Common myeloid progenitor, CD34-positive (primary cell): Measurements from ENCODE around the gene TBX4.
"Not testable (repeated sequence)": the region's sequence is repeated elsewhere in the genome, so short reads cannot be mapped to it uniquely, and the experiment has no call there.

ENCODE experiments used
- CTCF ChIA-PET: fragments of 350-600 bp; sonication (Branson Sonifier 250); formaldehyde crosslinking; loops from one replicate; lab custom pipeline; 2021; ENCODE audit warnings: antibody characterized with exemption; lab: Charles Lee
- POLR2A ChIA-PET: fragments of 350-600 bp; sonication (Branson Sonifier 250); formaldehyde crosslinking; loops from one replicate; lab custom pipeline; 2021; ENCODE audit warnings: antibody characterized with exemption; lab: Charles Lee
- DNase-seq, 3 donors: peaks; one replicate each; pipeline versions ENCODE4 v3.0.0 to v3.0.0-alpha.2; 2013
- H3K27ac ChIP-seq, 2 experiments: 1 replicate in 1 of 2; 2 replicates in 1 of 2; pipeline ENCODE4 v1.7.0; 2013; ENCODE audit warnings: inconsistent platforms in 2 of 2, low read length in 2 of 2, mild to moderate bottlenecking in 2 of 2, low read depth in 1 of 2, moderate library complexity in 1 of 2; ENCODE audit not compliant: severe bottlenecking in 2 of 2, insufficient read depth in 1 of 2, poor library complexity in 1 of 2
- H3K27me3 ChIP-seq, 5 experiments: replicated peaks in 2 of 5; 1 replicate in 3 of 5; 2 replicates in 2 of 5; pipeline versions ENCODE4 v1.6.1 to v1.7.0; 2013; ENCODE audit warnings: low read length in 4 of 5, mild to moderate bottlenecking in 2 of 5, moderate library complexity in 2 of 5, inconsistent platforms in 1 of 5; ENCODE audit not compliant: insufficient read depth in 5 of 5, control insufficient read depth in 4 of 5
- H3K36me3 ChIP-seq, 4 experiments: 1 replicate in 2 of 4; 2 replicates in 2 of 4; pipeline versions ENCODE4 v1.6.1 to v1.7.0; 2013; ENCODE audit warnings: low read length in 3 of 4, control low read depth in 1 of 4, mild to moderate bottlenecking in 1 of 4; ENCODE audit not compliant: control insufficient read depth in 4 of 4, insufficient read depth in 4 of 4
- H3K4me1 ChIP-seq, 4 experiments: 1 replicate in 3 of 4; 2 replicates in 1 of 4; pipeline versions ENCODE4 v1.6.1 to v1.7.1; 2013; ENCODE audit warnings: low read length in 3 of 4, mild to moderate bottlenecking in 3 of 4, control low read depth in 1 of 4, inconsistent platforms in 1 of 4, moderate library complexity in 1 of 4; ENCODE audit not compliant: control insufficient read depth in 4 of 4, insufficient read depth in 4 of 4; ENCODE audit errors: control extremely low read depth in 1 of 4
- H3K4me3 ChIP-seq, 7 experiments: 1 replicate in 4 of 7; 2 replicates in 3 of 7; pipeline versions ENCODE4 v1.5.1 to v1.7.0; 2013; ENCODE audit warnings: mild to moderate bottlenecking in 7 of 7, low read length in 6 of 7, moderate library complexity in 6 of 7, inconsistent platforms in 2 of 7, low read depth in 2 of 7, control low read depth in 1 of 7; ENCODE audit not compliant: insufficient read depth in 4 of 7, control insufficient read depth in 1 of 7; ENCODE audit errors: extremely low read depth in 1 of 7
- H3K9me3 ChIP-seq, 5 experiments: 1 replicate in 4 of 5; 2 replicates in 1 of 5; pipeline versions ENCODE4 v1.6.1 to v1.7.1; 2013; ENCODE audit warnings: low read length in 4 of 5, mild to moderate bottlenecking in 2 of 5, inconsistent platforms in 1 of 5, low read depth in 1 of 5, moderate library complexity in 1 of 5; ENCODE audit not compliant: control insufficient read depth in 4 of 5, insufficient read depth in 2 of 5; ENCODE audit errors: control extremely low read depth in 1 of 5
- WGBS: methylation state at CpG from one replicate; pipeline ENCODE4 v1.1.5; 2013; ENCODE audit not compliant: insufficient coverage; 5-methylcytosine and 5-hydroxymethylcytosine counted together

Gene TBX4

DNA sequence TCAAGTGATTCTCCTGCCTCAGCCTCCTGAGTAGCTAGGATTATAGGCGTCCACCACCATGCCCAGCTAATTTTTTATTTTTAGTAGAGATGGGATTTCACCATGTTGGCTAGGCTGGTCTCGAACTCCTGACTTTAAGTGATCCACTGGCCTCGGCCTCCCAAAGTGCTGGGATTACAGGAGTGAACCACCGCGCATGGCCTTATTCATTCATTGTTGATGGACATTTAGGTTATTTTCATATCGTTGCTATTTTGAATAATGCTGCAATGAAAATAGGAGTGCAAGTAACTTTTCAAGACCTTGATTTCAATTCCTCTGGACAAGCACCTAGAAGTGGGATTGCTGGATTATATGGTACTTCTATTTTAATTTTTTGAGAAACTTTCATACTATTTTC is 22.4 kb upstream of the TBX4 start:
- H3K36me3 ChIP-seq, H3K9me3 ChIP-seq, CTCF ChIA-PET, H3K4me1 ChIP-seq, H3K4me3 ChIP-seq, H3K27ac ChIP-seq, DNase-seq, POLR2A ChIA-PET: not testable (repeated sequence)
- 95% methylated on average over 4 of the region's 6 CpGs for WGBS
- peaks cover 0 to 32% (median 6%) of the 10 kb centered on the region in 5 experiments for H3K27me3 ChIP-seq

- Histone ChIP-seq H3K9me3 (peaks cover 0 to 9% (median 4%) of the 10 kb centered on the region in 5 experiments), H3K4me3 (no peak overlapping the region), H3K36me3 (no peaks in the 10 kb centered on the region), H3K27me3 (peaks cover 0 to 25% (median 6%) of the 10 kb centered on the region in 5 experiments), H3K27ac (no peak overlapping the region), H3K4me1 (no peaks in the 10 kb centered on the region)
- ChIA-PET CTCF (interaction anchor here (0.6 to 1.3 kb wide), 2 partner anchors 11 to 50 kb away, joined by 3 read pairs; no protein-coding TSS in a partner anchor), POLR2A (no interaction called here)
- no peak for DNase-seq
- WGBS, result 80% methylated on average over 1 of the region's 4 CpGs
Measured at GRCh38 chr17:61431594-61432311, 20.5 kb upstream of the TBX4 start.

DNA sequence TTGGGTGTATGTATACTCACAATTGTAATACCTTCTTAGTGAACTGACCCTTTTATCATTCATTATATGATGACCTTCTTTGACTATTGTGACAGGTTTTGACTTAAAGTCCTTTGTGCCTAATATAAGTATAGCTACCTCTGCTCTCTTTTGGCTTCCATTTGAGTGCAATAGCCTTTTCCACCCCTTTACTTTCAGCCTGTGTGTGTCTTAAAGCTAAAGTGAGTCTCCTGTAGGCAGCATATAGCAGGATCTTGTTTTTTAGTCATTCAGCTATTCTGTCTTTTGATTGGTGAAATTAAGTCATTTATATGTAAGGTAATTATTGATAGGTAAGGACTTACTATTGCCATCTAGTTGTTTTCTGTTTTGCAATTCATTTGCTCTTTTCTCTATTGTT is 15.9 kb upstream of the TBX4 start:
- H3K4me3 ChIP-seq, result no peak overlapping the region
- no peaks in the 10 kb centered on the region for H3K4me1 ChIP-seq
- POLR2A ChIA-PET, result no interaction called here
- no peak overlapping the region for H3K27ac ChIP-seq
- CTCF ChIA-PET, result no interaction called here
- no peaks in the 10 kb centered on the region for H3K36me3 ChIP-seq
- peaks cover 0 to 29% (median 8%) of the 10 kb centered on the region in 5 experiments for H3K27me3 ChIP-seq
- no peak for DNase-seq
- peaks cover 3 to 26% (median 13%) of the 10 kb centered on the region in 5 experiments for H3K9me3 ChIP-seq

DNA sequence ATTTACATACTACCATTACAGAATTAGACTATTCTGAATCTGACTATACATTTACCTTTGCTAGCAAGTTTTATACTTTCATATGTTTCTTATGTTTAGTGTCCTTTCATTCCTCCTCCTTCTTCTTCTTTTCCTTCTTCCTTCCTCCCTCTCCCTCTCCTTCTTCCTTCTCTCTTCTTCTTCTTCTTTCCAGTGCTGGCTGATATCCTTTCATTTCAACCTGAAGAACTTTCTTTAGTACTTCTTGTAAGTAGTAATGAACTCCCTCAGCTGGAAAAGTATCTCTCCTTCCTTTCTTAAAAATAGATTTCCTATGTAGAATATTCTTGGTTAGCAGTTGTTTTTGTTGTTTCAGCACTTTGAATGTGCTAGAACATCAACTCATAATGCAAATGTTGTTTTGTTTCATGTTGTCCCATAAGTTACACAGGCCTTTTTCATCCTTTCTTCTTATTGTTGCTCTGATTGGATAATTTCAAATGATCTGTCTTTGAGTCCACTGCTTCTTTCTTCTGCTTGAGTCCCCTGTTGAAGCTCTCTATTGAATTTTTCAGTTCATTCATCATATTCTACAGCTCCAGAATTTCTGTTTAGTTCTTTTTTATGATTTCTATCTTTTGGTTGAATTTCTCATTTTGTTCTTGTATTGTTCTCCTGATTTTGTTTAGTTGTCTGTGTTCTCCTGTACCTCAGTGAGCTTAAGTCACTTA is 15.1 kb upstream of the TBX4 start:
- Histone ChIP-seq H3K27me3 (peaks cover 0 to 33% (median 8%) of the 10 kb centered on the region in 5 experiments), H3K4me3 (no peak overlapping the region), H3K27ac (no peak overlapping the region), H3K4me1 (no peaks in the 10 kb centered on the region), H3K9me3 (peaks cover 3 to 26% (median 13%) of the 10 kb centered on the region in 5 experiments), H3K36me3 (no peaks in the 10 kb centered on the region)
- ChIA-PET POLR2A (interaction anchor here (0.6 kb wide), 1 partner anchor 432 kb away, joined by 3 read pairs; no protein-coding TSS in a partner anchor), CTCF (interaction anchor here (0.9 kb wide), 1 partner anchor 47 kb away, joined by 3 read pairs; no protein-coding TSS in a partner anchor)
- DNase-seq, result no peak

DNA sequence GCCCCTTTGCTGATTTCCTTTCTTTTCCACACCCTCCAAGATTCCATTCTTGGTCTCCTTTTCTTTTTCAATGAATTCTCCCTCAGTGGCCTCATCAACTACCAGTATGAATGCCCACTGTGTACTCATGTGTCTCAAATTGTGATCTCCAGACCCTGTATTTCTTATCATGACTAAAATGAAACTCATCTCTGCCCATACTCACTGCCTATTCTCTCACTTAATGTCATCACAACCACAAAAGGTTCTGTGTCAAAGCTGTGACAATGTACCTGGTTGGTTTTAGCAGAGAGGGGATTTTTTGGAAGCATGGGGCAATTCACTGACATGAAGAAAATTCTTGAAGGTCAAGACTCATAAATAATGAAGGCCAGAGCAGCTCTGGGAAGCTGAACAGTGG is 11.5 kb upstream of the TBX4 start:
- H3K27me3 ChIP-seq, result peaks cover 6 to 57% (median 12%) of the 10 kb centered on the region in 5 experiments
- ChIA-PET CTCF (interaction anchor here (1.4 kb wide), 1 partner anchor 9 kb away, joined by 4 read pairs; no protein-coding TSS in a partner anchor), POLR2A (no interaction called here)
- no peak overlapping the region for H3K4me3 ChIP-seq
- DNase-seq, result no peak
- no peaks in the 10 kb centered on the region for H3K4me1 ChIP-seq
- no peaks in the 10 kb centered on the region for H3K36me3 ChIP-seq
- peaks cover 3 to 23% (median 9%) of the 10 kb centered on the region in 5 experiments for H3K9me3 ChIP-seq
- H3K27ac ChIP-seq, result no peak overlapping the region

GRCh38 chr17:61441507-61441906 is 10.7 kb upstream of the TBX4 start:
- H3K27ac ChIP-seq, H3K36me3 ChIP-seq, DNase-seq, CTCF ChIA-PET, H3K4me3 ChIP-seq, H3K4me1 ChIP-seq, POLR2A ChIA-PET: not testable (repeated sequence)
- H3K27me3 ChIP-seq, result peaks cover 10 to 61% (median 13%) of the 10 kb centered on the region in 5 experiments
- peaks cover 3 to 19% (median 6%) of the 10 kb centered on the region in 5 experiments for H3K9me3 ChIP-seq
- 97% methylated on average over 5 of the region's 6 CpGs for WGBS
